Measurements from ENCODE around the gene VPS4B.

The VPS4B gene

GRCh38 chr18:63430526-63430925 lies 8.2 kb upstream of the VPS4B start:
- DNase-seq (ENCODE audit: low read depth in 2 of 2) = no peak

GRCh38 chr18:63427558-63427957 lies 5.3 kb upstream of the VPS4B start:
- no peak for DNase-seq (ENCODE audit: low read depth in 2 of 2)

- peak in 1 of 2 donors; percentile 41 for DNase-seq (ENCODE audit: low read depth in 2 of 2)
These were observed 608 bp upstream of the VPS4B start for GRCh38 chr18:63422864-63423304.

GRCh38 chr18:63421514-63421913 lies 762 bp downstream of the VPS4B start:
- DNase-seq (ENCODE audit: low read depth in 2 of 2) = no peak

GRCh38 chr18:63412953-63413352 lies 9.3 kb downstream of the VPS4B start:
- no peak for DNase-seq (ENCODE audit: low read depth in 2 of 2)

GRCh38 chr18:63410792-63411191 lies 11.5 kb downstream of the VPS4B start:
- no peak for DNase-seq (ENCODE audit: low read depth in 2 of 2)

GRCh38 chr18:63409301-63409700 lies 13.0 kb downstream of the VPS4B start:
- no peak for DNase-seq (ENCODE audit: low read depth in 2 of 2)

- DNase-seq (ENCODE audit: low read depth in 2 of 2) = no peak
These were observed 14.5 kb downstream of the VPS4B start for GRCh38 chr18:63407734-63408133.

- no peak for DNase-seq (ENCODE audit: low read depth in 2 of 2)
These were observed 16.3 kb downstream of the VPS4B start for GRCh38 chr18:63405986-63406385.

- DNase-seq (ENCODE audit: low read depth in 2 of 2) = no peak
These were observed 19.8 kb downstream of the VPS4B start for GRCh38 chr18:63402246-63403162.

- DNase-seq (ENCODE audit: low read depth in 2 of 2) = no peak
These were observed 23.0 kb downstream of the VPS4B start for GRCh38 chr18:63399300-63399699.

- DNase-seq (ENCODE audit: low read depth in 2 of 2) = no peak
These were observed 24.9 kb downstream of the VPS4B start for GRCh38 chr18:63397349-63397748.

GRCh38 chr18:63395503-63395902 lies 26.8 kb downstream of the VPS4B start:
- DNase-seq (ENCODE audit: low read depth in 2 of 2) = no peak

- no peak for DNase-seq (ENCODE audit: low read depth in 2 of 2)
These were observed 27.3 kb downstream of the VPS4B start for GRCh38 chr18:63394954-63395353.

- no peak for DNase-seq (ENCODE audit: low read depth in 2 of 2)
These were observed 34.4 kb downstream of the VPS4B start for GRCh38 chr18:63387861-63388260.

- DNase-seq (ENCODE audit: low read depth in 2 of 2) = no peak
These were observed 39.4 kb downstream of the VPS4B start for GRCh38 chr18:63382843-63383242.

GRCh38 chr18:63379639-63379962 lies 42.7 kb downstream of the VPS4B start:
- no peak for DNase-seq (ENCODE audit: low read depth in 2 of 2)

- no peak for DNase-seq (ENCODE audit: low read depth in 2 of 2)
These were observed 43.2 kb downstream of the VPS4B start for GRCh38 chr18:63378919-63379638.

GRCh38 chr18:63377275-63377980 lies 44.8 kb downstream of the VPS4B start:
- no peak for DNase-seq (ENCODE audit: low read depth in 2 of 2)

GRCh38 chr18:63376538-63376937 lies 45.7 kb downstream of the VPS4B start:
- no peak for DNase-seq (ENCODE audit: low read depth in 2 of 2)

GRCh38 chr18:63374540-63374939 lies 47.7 kb downstream of the VPS4B start:
- no peak for DNase-seq (ENCODE audit: low read depth in 2 of 2)

- no peak for DNase-seq (ENCODE audit: low read depth in 2 of 2)
These were observed 49.1 kb downstream of the VPS4B start for GRCh38 chr18:63373161-63373560.

Data from stimulated activated CD4-positive, alpha-beta T cell treated with anti-CD3 and anti-CD28 coated beads, Interleukin-4, amount 100 ng/mL, for 48 hours (primary cell).